H9 (cell line): ENCODE measurements around the gene DNAI1. TPM values are rescaled to one million over a fixed set of nuclear protein-coding genes. Genes with fewer than 3 reads are reported as not detected.

ENCODE experiments used
- DNase-seq: peaks from one replicate; pipeline ENCODE4 v3.0.0-alpha.2; 2017
- H2AFZ ChIP-seq: one replicate; pipeline ENCODE4 v1.6.1; 2013; ENCODE audit warnings: mild to moderate bottlenecking, low read length, control low read depth, moderate library complexity
- H2AK5ac ChIP-seq: 2 replicates; pipeline ENCODE4 v1.6.1; 2013; ENCODE audit warnings: low read length, control low read depth, mixed read lengths; ENCODE audit not compliant: insufficient read length
- H2BK120ac ChIP-seq: one replicate; pipeline ENCODE4 v1.6.1; 2013; ENCODE audit warnings: low read depth, mild to moderate bottlenecking, low read length, control low read depth, inconsistent platforms; ENCODE audit not compliant: poor library complexity, severe bottlenecking
- H2BK12ac ChIP-seq: 2 replicates; pipeline ENCODE4 v1.6.1; 2013; ENCODE audit warnings: low read length, control low read depth, mixed read lengths, low read depth; ENCODE audit not compliant: insufficient read length
- H2BK15ac ChIP-seq: 2 replicates; pipeline ENCODE4 v1.6.1; 2013; ENCODE audit warnings: low read depth, low read length, control low read depth
- H2BK20ac ChIP-seq: one replicate; pipeline ENCODE4 v1.6.1; 2013; ENCODE audit warnings: low read depth, mild to moderate bottlenecking, low read length, control low read depth, inconsistent platforms; ENCODE audit not compliant: poor library complexity, severe bottlenecking
- H2BK5ac ChIP-seq: 2 replicates; pipeline ENCODE4 v1.6.1; 2013; ENCODE audit warnings: low read length, control low read depth, mixed read lengths; ENCODE audit not compliant: insufficient read length
- H3K14ac ChIP-seq: 2 replicates; pipeline ENCODE4 v1.6.1; 2013; ENCODE audit warnings: low read length, control low read depth; ENCODE audit not compliant: insufficient read depth
- H3K18ac ChIP-seq: 2 replicates; pipeline ENCODE4 v1.6.1; 2013; ENCODE audit warnings: low read depth, mild to moderate bottlenecking, mixed read lengths, low read length, control low read depth; ENCODE audit not compliant: insufficient read length
- H3K23ac ChIP-seq: 2 replicates; pipeline ENCODE4 v1.6.1; 2013; ENCODE audit warnings: low read length, control low read depth, mixed read lengths, low read depth; ENCODE audit not compliant: insufficient read length
- H3K23me2 ChIP-seq: 2 replicates; pipeline ENCODE4 v1.6.1; 2013; ENCODE audit warnings: low read depth, mild to moderate bottlenecking, mixed read lengths, low read length, control low read depth; ENCODE audit not compliant: insufficient read length, poor library complexity, severe bottlenecking
- H3K27ac ChIP-seq: 2 replicates; pipeline ENCODE4 v1.5.1; 2013; ENCODE audit warnings: low read length, control low read depth, mixed read lengths, low read depth; ENCODE audit not compliant: insufficient read length
- H3K27me3 ChIP-seq: 2 replicates; pipeline ENCODE4 v1.6.1; 2013; ENCODE audit warnings: low read length, control low read depth, inconsistent platforms; ENCODE audit not compliant: insufficient read depth
- H3K4ac ChIP-seq: 2 replicates; pipeline ENCODE4 v1.6.1; 2013; ENCODE audit warnings: low read depth, mild to moderate bottlenecking, control low read depth, inconsistent platforms, low read length, moderate library complexity
- H3K4me1 ChIP-seq: 2 replicates; pipeline ENCODE4 v1.6.1; 2013; ENCODE audit warnings: low read length, control low read depth, inconsistent platforms; ENCODE audit not compliant: insufficient read depth
- H3K4me2 ChIP-seq: 2 replicates; pipeline ENCODE4 v1.6.1; 2013; ENCODE audit warnings: low read length, control low read depth, mixed read lengths; ENCODE audit not compliant: insufficient read length, insufficient read depth
- H3K56ac ChIP-seq: 2 replicates; pipeline ENCODE4 v1.6.1; 2013; ENCODE audit warnings: low read depth, mild to moderate bottlenecking, mixed read lengths, low read length, control low read depth; ENCODE audit not compliant: insufficient read length
- H3K79me1 ChIP-seq: 2 replicates; pipeline ENCODE4 v1.6.1; 2013; ENCODE audit warnings: low read depth, mild to moderate bottlenecking, moderate library complexity, low read length, control low read depth, inconsistent platforms; ENCODE audit not compliant: insufficient read depth, poor library complexity, severe bottlenecking
- H3K79me2 ChIP-seq: 2 replicates; pipeline ENCODE4 v1.6.1; 2013; ENCODE audit warnings: low read length, control low read depth, inconsistent platforms; ENCODE audit not compliant: insufficient read depth
- H3K9ac ChIP-seq: 2 replicates; pipeline ENCODE4 v1.6.1; 2013; ENCODE audit warnings: low read length, control low read depth, mixed read lengths; ENCODE audit not compliant: insufficient read length; ENCODE audit errors: extremely low read depth
- H3K9me3 ChIP-seq: one replicate; pipeline ENCODE4 v1.6.1; 2013; ENCODE audit warnings: low read depth, low read length, inconsistent platforms; ENCODE audit not compliant: control insufficient read depth
- H3T11ph ChIP-seq: one replicate; pipeline ENCODE4 v1.6.1; 2013; ENCODE audit warnings: mild to moderate bottlenecking, low read length, control low read depth, inconsistent platforms
- H4K20me1 ChIP-seq: one replicate; pipeline ENCODE4 v1.6.1; 2013; ENCODE audit not compliant: control insufficient read depth, insufficient read length, insufficient read depth
- H4K5ac ChIP-seq: 2 replicates; pipeline ENCODE4 v1.6.1; 2013; ENCODE audit warnings: low read depth, mild to moderate bottlenecking, mixed read lengths, low read length, control low read depth; ENCODE audit not compliant: insufficient read length
- H4K8ac ChIP-seq: replicated peaks from 2 replicates; pipeline ENCODE4 v1.6.1; 2013; ENCODE audit warnings: low read length, control low read depth, mixed read lengths, low read depth; ENCODE audit not compliant: insufficient read length
- H4K91ac ChIP-seq: 2 replicates; pipeline ENCODE4 v1.6.1; 2013; ENCODE audit warnings: low read depth, mild to moderate bottlenecking, moderate library complexity, mixed read lengths, low read length, control low read depth; ENCODE audit not compliant: insufficient read length
- H3K27ac Mint-ChIP-seq, 3 experiments: 2 replicates in 2 of 3; 3 replicates in 1 of 3; pipeline ENCODE4 v1.8.0; 2020 to 2021; ENCODE audit warnings: mixed read lengths in 3 of 3, mild to moderate bottlenecking in 1 of 3, moderate library complexity in 1 of 3
- H3K27me3 Mint-ChIP-seq: 2 replicates; pipeline ENCODE4 v1.8.0; 2021; ENCODE audit warnings: low read depth, mild to moderate bottlenecking, moderate library complexity, mixed read lengths
- H3K36me3 Mint-ChIP-seq, 3 experiments: 2 replicates in 2 of 3; 3 replicates in 1 of 3; pipeline ENCODE4 v1.8.0; 2020 to 2021; ENCODE audit warnings: low read depth in 3 of 3, mixed read lengths in 3 of 3; ENCODE audit not compliant: insufficient read depth in 1 of 3
- H3K4me1 Mint-ChIP-seq, 2 experiments: 2 replicates each; pipeline ENCODE4 v1.8.0; 2020; ENCODE audit warnings: mixed read lengths in 2 of 2
- H3K4me3 Mint-ChIP-seq, 2 experiments: 2 replicates in 1 of 2; 3 replicates in 1 of 2; pipeline ENCODE4 v1.8.0; 2020 to 2021; ENCODE audit warnings: mild to moderate bottlenecking in 2 of 2, mixed read lengths in 2 of 2, moderate library complexity in 1 of 2
- H3K9me3 Mint-ChIP-seq, 2 experiments: 2 replicates in 1 of 2; 3 replicates in 1 of 2; pipeline ENCODE4 v1.8.0; 2020; ENCODE audit warnings: mild to moderate bottlenecking in 2 of 2, mixed read lengths in 2 of 2, moderate library complexity in 1 of 2
- CTCF ChIP-seq: fragments of 200-600 bp; sonication (generic); conservative IDR thresholded peaks from 3 replicates; pipeline ENCODE4 v1.8.0; 2021; ENCODE audit warnings: antibody characterized with exemption, mild to moderate bottlenecking
- WGBS: extraction: QIAGEN DNeasy Blood & Tissue Kit; methylation state at CpG from one replicate; pipeline ENCODE4 v1.1.7; 2013; ENCODE audit warnings: missing lambda C conversion rate, low lambda C conversion rate, mixed read lengths; ENCODE audit not compliant: insufficient read length; ENCODE audit errors: extremely low coverage; 5-methylcytosine and 5-hydroxymethylcytosine counted together
- total RNA-seq: library from RNA; stranded (reverse); gene quantifications from 2 replicates; pipeline ENCODE4 v1.2.1, GENCODE V29; 2021

Gene DNAI1
- total RNA-seq, 1 experiment from 2014 or later = 0.22 TPM

GRCh38 chr9:34558919-34559623 lies 100.5 kb downstream of the DNAI1 start:
- no peak overlapping the region for H2AFZ ChIP-seq
- H3K14ac ChIP-seq = peak overlapping the region; percentile 17; the same call in 1 of the 2 replicates
- H3K79me2 ChIP-seq = no peaks in the 10 kb centered on the region
- H2AK5ac ChIP-seq = no peak overlapping the region
- no peaks in the 10 kb centered on the region for H3K79me1 ChIP-seq
- Mint-ChIP-seq H3K27ac (peak overlapping the region in 1 of 3 experiments; percentile 74; a peak in 1 of 7 replicates), H3K4me3 (no peak overlapping the region; a peak in 1 of 5 replicates), H3K27me3 (peaks cover 19% of the 10 kb centered on the region), H3K36me3 (no peaks in the 10 kb centered on the region), H3K9me3 (peaks cover 0 to 2% of the 10 kb centered on the region in 2 experiments; a peak in 1 of 5 replicates), H3K4me1 (peaks cover 40 to 43% of the 10 kb centered on the region in 2 experiments)
- H2BK15ac ChIP-seq = no peak overlapping the region
- no CpG with 5 or more reads among the region's 17 CpGs for WGBS
- no peak overlapping the region for H2BK12ac ChIP-seq
- H2BK20ac ChIP-seq = no peak overlapping the region
- H4K8ac ChIP-seq = no peak overlapping the region
- no peak overlapping the region for H3K4me2 ChIP-seq
- no peak overlapping the region for H3T11ph ChIP-seq
- H3K9me3 ChIP-seq = no peaks in the 10 kb centered on the region
- H3K9ac ChIP-seq = no peak overlapping the region
- H3K27me3 ChIP-seq = no peaks in the 10 kb centered on the region
- no peak overlapping the region for H2BK5ac ChIP-seq
- no peak overlapping the region for H3K23ac ChIP-seq
- no peak for DNase-seq
- no peak overlapping the region for H4K91ac ChIP-seq
- H4K20me1 ChIP-seq = no peaks in the 10 kb centered on the region
- no peak overlapping the region for H2BK120ac ChIP-seq
- peaks cover 13% of the 10 kb centered on the region; the same call in 1 of the 2 replicates for H3K4me1 ChIP-seq
- no peaks in the 10 kb centered on the region for H3K23me2 ChIP-seq
- no peak overlapping the region for H3K4ac ChIP-seq
- no peak overlapping the region for H3K56ac ChIP-seq
- no peak overlapping the region for H4K5ac ChIP-seq
- H3K18ac ChIP-seq = no peak overlapping the region
- no peak for TF ChIP-seq CTCF
- H3K27ac ChIP-seq = no peak overlapping the region
